NCI-H2029 (cell line): Measurements from ENCODE around the gene ZNF91.
"Not testable (repeated sequence)": the region's sequence is repeated elsewhere in the genome, so short reads cannot be mapped to it uniquely, and the experiment has no call there.

Source experiments
- DNase-seq: peaks from one replicate; lab custom pipeline; 2025; lab: John Stamatoyannopoulos, UW

Gene ZNF91

DNA sequence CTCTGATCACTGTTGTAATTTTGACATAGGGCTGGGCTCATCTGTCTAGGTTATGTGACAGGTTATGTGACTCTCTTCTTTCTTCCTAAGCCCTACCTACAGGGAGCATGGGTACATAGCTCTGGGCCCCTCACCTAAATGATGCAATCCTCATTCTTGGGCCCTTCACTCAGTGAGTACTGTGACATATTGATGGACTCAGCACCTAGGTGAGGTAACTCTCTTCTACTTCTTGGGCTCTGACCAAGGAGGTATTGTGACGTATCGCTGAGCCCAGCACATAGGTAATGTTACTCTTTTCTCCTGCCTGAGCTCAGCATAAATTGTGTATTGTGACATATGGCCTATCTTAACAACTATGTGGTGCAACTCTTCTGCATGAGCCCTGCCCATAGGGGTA lies 76.3 kb downstream of the ZNF91 start:
- not testable (repeated sequence) for DNase-seq

DNA sequence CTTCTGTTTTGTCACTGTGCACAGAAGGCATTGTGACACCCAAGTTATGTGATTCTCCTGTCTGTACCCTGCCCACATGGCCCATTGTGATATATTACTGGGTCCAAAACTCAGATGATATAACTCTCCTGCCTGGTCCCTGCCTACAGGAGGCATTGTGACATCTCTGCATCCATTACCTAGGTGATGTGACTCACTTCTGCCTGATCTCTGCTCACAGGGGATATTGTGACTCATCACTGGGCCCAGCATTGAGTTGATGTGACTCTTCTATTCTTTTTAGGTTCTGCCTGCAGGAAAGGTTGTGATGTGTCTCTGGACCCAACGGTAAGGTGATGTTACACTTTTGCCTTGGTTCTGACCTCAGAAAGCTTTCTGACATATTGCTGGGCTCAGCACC lies 77.1 kb downstream of the ZNF91 start:
- DNase-seq, result no peak

DNA sequence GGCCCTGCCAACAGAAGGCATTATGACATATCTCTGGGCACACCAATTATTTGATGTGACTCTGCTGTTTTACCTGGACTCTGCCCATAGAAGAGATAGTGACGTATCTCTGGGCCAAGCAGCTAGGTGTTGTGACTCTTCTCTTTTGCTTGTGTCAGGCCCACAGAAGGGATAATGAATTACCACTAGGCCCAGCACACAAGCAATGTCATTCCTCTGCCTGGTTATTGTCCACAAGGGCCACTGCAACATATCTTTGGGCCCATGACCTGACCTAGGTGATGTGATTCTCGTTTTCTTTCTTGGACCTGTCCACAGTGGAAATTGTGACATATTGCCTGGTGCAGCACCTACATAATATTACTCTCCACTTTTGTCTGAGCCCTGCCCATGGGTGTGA lies 80.0 kb downstream of the ZNF91 start:
- DNase-seq, result no peak

DNA sequence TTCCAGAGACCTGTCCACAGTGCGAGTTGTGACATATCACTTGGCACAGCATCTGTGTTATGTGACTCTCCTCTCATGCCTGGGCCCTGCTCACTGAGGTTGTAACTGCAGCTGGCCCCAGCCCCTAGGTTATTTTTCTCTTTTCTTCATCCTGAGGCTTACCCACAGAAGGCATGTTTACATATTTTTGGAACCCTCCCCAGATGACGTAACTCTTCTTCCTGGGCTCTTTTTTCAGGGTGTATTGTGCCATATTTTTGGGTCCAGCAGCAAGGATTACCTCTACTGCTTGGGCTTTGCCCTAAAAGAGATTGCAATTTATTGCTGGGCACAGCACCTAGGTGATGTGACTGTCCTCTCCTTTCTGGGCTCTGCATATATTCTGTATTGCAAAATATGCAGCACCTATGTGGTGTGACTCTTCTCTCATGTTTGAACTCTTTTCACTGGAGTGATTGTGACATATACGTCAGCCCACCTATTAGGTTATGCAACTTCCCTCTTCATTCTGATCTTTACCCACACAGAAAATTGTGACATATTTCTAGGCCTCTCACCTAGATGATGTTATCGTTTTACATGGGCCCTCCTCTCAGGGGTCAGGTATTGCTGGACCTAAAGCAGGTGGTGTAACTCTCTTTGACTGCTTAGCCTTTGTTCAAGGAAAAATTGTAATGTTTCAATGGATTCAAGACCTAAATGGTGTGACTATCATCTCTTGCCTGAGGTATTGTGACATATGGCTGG lies 80.6 kb downstream of the ZNF91 start:
- no peak for DNase-seq

DNA sequence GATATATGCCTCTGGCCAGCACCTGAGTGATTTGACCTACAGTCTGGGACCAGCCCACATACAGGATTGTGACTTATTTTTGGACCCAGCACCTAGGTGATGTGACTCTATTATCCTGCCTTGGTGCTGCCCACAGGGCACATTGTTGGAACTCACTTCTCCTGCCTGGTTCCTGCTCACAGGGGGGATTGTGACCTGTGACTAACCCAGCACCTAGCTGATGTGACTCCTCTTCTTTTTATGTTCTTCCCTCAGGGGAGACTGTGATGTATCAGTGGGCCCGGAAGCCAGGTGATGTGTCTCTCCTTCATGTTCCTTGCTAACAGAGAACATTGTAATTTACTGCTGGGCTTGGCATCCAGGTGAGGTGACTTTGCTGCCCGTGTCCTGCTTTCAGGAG lies 82.1 kb downstream of the ZNF91 start:
- no peak for DNase-seq

DNA sequence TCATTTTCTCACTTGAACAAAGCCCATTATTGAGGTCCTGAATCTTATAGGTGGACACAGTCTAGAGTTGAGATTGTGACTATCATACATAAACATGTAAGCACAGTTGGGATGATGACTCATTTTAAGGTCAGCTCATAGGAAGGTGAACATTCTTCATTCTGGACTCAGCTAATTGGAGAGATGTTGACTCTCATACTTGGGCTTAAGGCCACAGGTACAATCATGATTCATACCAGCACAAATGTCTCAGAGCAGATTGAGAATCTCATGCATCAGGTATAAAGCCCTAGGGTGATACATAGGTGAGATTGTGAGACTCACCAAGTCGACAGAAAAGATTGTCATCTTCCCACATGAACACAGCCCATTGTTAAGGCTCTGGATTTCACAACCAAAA lies 82.8 kb downstream of the ZNF91 start:
- DNase-seq, result no peak

DNA sequence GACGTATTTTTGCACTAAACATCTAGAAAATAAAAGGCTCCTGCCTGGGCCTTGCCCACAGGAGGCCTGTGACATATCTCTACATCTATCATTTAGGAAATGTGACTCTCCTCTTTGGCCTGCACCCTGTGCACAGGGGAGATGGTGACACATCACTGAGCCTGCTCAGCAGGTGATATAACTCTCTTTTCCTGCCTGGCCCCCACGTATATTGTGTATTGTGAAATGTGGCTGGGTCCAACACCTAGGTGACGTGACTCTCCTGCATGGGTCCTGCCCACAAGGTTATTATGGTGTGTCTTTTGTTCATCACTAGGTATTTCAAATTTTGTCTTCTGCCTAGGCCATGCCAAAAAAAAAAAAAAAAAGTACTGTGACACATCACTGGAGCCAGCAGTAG lies 83.7 kb downstream of the ZNF91 start:
- DNase-seq, result no peak

- DNase-seq, result no peak
Observed at GRCh38 chr19:23310729-23311211, 84.5 kb downstream of the ZNF91 start.

GRCh38 chr19:23309926-23310325 lies 85.3 kb downstream of the ZNF91 start:
- DNase-seq, result no peak

GRCh38 chr19:23305555-23305954 lies 89.7 kb downstream of the ZNF91 start:
- no peak for DNase-seq

DNA sequence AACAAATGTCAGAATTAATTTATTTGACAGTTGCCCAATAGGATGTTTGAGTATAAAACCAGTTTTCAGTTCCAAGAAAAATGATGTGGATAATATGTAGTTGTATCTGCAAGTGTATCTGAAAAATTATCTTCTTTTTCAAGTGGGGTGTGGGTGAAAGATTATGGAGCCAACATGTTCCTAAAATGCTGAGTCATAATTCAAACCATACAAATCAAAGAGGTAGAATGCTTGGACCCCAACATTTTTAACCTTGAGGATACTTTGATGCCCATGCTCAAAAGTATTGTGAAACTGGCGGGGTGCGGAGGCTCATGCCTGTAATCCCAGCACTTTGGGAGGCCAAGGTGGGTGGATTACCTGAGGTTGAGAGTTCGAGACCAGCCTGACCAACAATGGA lies 91.0 kb downstream of the ZNF91 start:
- DNase-seq, result no peak

DNA sequence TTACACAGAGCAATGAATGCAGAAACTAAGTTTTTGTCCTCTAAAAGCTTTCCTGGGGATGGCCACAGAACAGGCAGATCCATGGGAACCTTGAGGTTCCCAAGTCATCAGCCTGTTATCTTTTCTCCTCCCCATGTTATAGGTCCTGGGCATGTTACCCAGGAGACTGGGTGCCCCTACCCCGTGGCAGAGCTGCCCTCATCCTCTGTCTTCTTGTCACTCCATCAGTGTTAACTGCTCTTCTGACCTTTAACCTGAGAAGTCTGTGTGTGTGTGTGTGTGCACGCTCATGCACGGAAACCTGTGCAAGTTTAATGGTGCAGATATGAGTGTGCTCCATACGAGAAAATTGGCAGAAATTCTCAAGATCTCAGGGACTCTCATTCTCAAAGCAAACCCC lies 101.1 kb downstream of the ZNF91 start:
- no peak for DNase-seq

GRCh38 chr19:23289966-23290365 lies 105.3 kb downstream of the ZNF91 start:
- DNase-seq, result not testable (repeated sequence)
